ENCODE data around the gene MAP4K2.

MAP4K2 gene

DNA sequence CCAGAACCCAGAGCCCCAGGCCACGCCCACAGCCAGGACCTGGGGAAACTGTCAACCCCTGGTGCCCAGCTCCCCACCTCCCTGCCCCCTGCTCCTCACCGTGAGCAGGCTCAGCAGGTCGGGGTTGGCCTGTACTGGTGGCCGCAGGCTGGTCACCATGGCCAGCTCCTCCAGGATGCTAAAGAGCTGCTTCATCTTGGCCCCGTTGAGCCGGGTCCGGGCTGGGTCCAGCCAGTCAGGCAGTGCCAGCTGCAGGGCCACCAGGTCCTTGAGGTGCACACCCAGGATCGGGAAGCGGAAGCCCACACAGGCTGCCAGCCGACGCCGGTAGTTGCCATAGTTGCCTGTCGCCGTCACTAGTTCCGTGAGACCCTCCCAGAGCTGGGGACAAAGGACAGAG, 66.4 kb downstream of the MAP4K2 start:
- DNase-seq (ENCODE audit: low spot score): no peak

DNA sequence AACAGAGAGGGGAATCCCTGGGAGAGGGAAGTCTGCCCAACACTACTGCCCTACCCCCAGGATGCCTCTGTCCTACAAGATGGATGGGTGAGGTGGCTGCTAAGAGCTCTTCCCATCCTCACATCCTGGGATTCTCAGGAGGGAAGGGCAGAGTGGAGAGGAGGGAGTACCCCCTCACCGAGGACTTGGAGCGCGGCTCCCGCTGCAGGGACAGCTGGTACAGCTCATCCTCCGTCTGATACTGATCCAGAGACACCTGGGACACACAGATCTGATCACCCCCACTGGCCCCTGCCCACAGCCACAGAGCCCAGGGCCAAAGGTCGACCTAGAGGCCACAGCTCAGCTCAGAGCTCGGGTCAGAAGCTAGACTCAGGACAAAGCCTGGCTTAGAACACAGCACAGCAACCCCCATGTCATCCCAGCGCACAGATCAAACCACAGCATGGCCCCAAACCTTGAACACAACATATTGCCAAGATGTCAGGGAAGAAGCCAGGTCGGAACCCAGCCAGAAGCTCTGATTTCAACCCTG, 67.2 kb downstream of the MAP4K2 start:
- no peak for DNase-seq (ENCODE audit: low spot score)
